RWPE1 (cell line): ENCODE measurements around the gene RAB11A.
A peak's percentile ranks its signal among the peaks of the same experiment; 100 is the strongest.

Experiments
- CTCF ChIA-PET: fragments of 350-600 bp; sonication (Branson Sonifier 250); formaldehyde crosslinking; extraction: SDS; loops from one replicate; lab custom pipeline; 2021; lab: Yijun Ruan, JAX
- POLR2A ChIA-PET: fragments of 400-600 bp; formaldehyde crosslinking; extraction: SDS; loops from one replicate; lab custom pipeline; 2020; ENCODE audit warnings: antibody characterized with exemption; ENCODE audit not compliant: low non-redundant PET; lab: Yijun Ruan, JAX
- DNase-seq: peaks from one replicate; pipeline ENCODE4 v3.0.0; 2012; ENCODE audit warnings: low spot score
- H3K27ac ChIP-seq: fragments of 450-650 bp; 2 replicates; pipeline ENCODE4 v1.5.1; 2017
- CTCF ChIP-seq: fragments of 450-650 bp; conservative IDR thresholded peaks from 2 replicates; pipeline ENCODE4 v1.5.1; 2017; ENCODE audit warnings: low read depth, mild to moderate bottlenecking

Gene RAB11A

DNA sequence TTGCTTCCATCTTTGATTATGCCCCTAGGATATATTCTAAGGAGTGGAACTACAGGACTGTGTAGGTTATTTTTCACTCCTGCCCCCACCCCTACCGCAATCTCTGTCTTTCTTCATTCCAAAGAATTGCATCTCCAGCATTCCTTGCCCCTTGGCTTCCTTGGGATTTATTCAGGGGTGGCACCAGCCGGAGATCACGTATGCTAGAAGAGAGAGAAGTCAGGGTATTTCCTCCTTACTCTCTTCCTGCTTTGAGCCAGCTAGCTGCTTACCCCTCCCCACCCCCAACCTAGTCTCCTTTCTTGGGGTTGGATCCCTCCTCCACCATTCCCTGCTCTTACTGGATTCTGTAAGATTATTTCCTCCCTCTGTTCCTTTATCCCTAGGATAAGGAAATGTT lies 42.2 kb upstream of the RAB11A start:
- no peak overlapping the region for H3K27ac ChIP-seq
- ChIA-PET CTCF (no interaction called here), POLR2A (no interaction called here)
- no peak for TF ChIP-seq CTCF
- no peak for DNase-seq

GRCh38 chr15:65828585-65828984 lies 40.7 kb upstream of the RAB11A start:
- DNase-seq = no peak
- POLR2A ChIA-PET = no interaction called here
- CTCF ChIA-PET = interaction anchor here (0.6 to 1.2 kb wide), 7 partner anchors 15 to 522 kb away, joined by 3 to 5 read pairs (median 4); no protein-coding TSS in a partner anchor
- TF ChIP-seq CTCF = no peak
- no peak overlapping the region for H3K27ac ChIP-seq

- H3K27ac ChIP-seq = no peak overlapping the region
- ChIA-PET CTCF (interaction anchor here (0.6 to 1.2 kb wide), 7 partner anchors 16 to 522 kb away, joined by 3 to 5 read pairs (median 3); no protein-coding TSS in a partner anchor), POLR2A (no interaction called here)
- peak; percentile 49 for DNase-seq
- TF ChIP-seq CTCF = peak; percentile 74
These were observed 40.0 kb upstream of the RAB11A start for GRCh38 chr15:65829130-65829764.

GRCh38 chr15:65832549-65833364 lies 36.5 kb upstream of the RAB11A start:
- CTCF ChIA-PET = interaction anchor here (0.7 to 1.2 kb wide), 5 partner anchors 9 to 230 kb away, joined by 3 to 7 read pairs (median 3); no protein-coding TSS in a partner anchor
- peak; percentile 23; the same call in 1 of the 2 replicates for TF ChIP-seq CTCF
- peak; percentile 84 for DNase-seq
- POLR2A ChIA-PET = interaction anchor here (1.0 kb wide), 1 partner anchor 36 kb away, joined by 4 read pairs; the partner anchor contains the start of gene RAB11A
- H3K27ac ChIP-seq = peak overlapping the region; percentile 74

DNA sequence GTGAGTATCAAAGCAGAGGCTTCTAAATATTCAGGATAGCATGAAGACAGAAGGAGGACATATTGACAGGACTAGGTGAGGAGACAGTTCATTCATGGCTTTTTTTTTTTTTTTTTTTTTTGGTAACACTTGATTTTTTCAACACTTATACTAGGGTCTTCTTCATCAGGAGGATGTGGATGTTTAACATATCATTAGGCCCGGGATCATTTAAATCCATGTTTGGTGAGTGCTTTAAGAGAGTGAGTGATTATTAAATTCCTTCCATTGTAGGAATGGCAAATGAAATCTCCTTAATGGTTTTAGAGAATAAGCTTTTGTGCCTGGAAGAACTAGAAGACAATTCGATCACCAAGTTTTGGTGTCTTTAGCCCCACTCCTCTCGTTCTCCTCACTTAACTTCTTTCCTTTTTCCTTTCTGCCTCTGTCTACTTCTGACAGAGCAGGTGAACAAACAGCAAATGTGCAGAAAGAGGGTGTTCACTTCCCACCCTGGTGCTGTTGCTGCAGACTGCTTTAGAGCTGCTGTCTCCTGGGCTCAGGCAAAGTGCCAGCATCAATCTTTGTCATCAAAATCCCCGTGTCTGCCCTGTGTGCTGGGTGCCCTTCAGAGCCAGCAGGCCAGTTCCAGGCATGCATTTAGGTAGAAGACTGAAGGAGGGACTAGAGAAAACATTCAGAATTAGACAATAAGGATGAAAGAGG lies 35.6 kb upstream of the RAB11A start:
- CTCF ChIA-PET = interaction anchor here (0.6 to 0.9 kb wide), 5 partner anchors 14 to 936 kb away, joined by 3 to 7 read pairs (median 3); no protein-coding TSS in a partner anchor
- POLR2A ChIA-PET = no interaction called here
- DNase-seq = no peak
- H3K27ac ChIP-seq = no peak overlapping the region
- TF ChIP-seq CTCF = no peak
